C4-2B (cell line): ENCODE results near the gene LOC128125822.

Experiments used
- ZFX ChIP-seq: fragments of 450-650 bp; IDR thresholded peaks from 2 replicates; pipeline ENCODE4 v1.6.1; 2017
- TF ChIP-seq, protein P1 (sequence below): fragments of 450-650 bp; conservative IDR thresholded peaks from 2 replicates; pipeline ENCODE4 v1.5.1; 2017; ENCODE audit warnings: mild to moderate bottlenecking

DNA sequence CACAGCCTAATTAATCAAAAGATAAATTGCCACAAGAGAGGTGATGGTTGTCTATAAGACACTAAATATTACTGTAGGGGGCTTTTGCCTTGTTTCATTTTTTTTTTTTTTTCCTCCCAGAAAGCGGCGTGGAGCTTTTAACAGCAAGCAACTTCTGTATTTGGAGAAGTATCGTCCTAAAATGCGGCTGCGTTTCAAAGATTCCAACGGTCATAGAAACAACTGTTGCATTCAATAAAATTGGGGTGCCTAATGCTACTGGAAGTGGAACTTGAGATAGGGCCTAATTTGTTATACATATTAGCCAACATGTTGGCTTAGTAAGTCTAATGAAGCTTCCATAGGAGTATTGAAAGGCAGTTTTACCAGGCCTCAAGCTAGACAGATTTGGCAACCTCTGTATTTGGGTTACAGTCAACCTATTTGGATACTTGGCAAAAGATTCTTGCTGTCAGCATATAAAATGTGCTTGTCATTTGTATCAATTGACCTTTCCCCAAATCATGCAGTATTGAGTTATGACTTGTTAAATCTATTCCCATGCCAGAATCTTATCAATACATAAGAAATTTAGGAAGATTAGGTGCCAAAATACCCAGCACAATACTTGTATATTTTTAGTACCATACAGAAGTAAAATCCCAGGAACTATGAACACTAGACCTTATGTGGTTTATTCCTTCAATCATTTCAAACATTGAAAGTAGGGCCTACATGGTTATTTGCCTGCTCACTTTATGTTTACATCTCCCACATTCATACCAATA is 7.8 kb downstream of the LOC128125822 start:
- TF ChIP-seq, protein P1, sequence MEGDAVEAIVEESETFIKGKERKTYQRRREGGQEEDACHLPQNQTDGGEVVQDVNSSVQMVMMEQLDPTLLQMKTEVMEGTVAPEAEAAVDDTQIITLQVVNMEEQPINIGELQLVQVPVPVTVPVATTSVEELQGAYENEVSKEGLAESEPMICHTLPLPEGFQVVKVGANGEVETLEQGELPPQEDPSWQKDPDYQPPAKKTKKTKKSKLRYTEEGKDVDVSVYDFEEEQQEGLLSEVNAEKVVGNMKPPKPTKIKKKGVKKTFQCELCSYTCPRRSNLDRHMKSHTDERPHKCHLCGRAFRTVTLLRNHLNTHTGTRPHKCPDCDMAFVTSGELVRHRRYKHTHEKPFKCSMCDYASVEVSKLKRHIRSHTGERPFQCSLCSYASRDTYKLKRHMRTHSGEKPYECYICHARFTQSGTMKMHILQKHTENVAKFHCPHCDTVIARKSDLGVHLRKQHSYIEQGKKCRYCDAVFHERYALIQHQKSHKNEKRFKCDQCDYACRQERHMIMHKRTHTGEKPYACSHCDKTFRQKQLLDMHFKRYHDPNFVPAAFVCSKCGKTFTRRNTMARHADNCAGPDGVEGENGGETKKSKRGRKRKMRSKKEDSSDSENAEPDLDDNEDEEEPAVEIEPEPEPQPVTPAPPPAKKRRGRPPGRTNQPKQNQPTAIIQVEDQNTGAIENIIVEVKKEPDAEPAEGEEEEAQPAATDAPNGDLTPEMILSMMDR = no peak
- no peak for TF ChIP-seq ZFX
